ENCODE results near the gene SLCO2A1.
A peak's percentile ranks its signal among the peaks of the same experiment; 100 is the strongest.

Gene SLCO2A1

GRCh38 chr3:133899311-133899710 is 130.4 kb downstream of the SLCO2A1 start:
- DNase-seq (ENCODE audit: low spot score): no peak
- TF ChIP-seq CTCF (IDR thresholded peaks at IDR 0.05; ENCODE audit: extremely low read depth, missing control alignments): no peak

- TF ChIP-seq CTCF (IDR thresholded peaks at IDR 0.05; ENCODE audit: extremely low read depth, missing control alignments): no peak
- DNase-seq (ENCODE audit: low spot score): no peak
Measured at GRCh38 chr3:133897547-133897946, 132.2 kb downstream of the SLCO2A1 start.

- TF ChIP-seq CTCF (IDR thresholded peaks at IDR 0.05; ENCODE audit: extremely low read depth, missing control alignments): no peak
- DNase-seq (ENCODE audit: low spot score): no peak
Measured at GRCh38 chr3:133896002-133896761, 133.5 kb downstream of the SLCO2A1 start.

- TF ChIP-seq CTCF (IDR thresholded peaks at IDR 0.05; ENCODE audit: extremely low read depth, missing control alignments): no peak
- peak; percentile 74 for DNase-seq (ENCODE audit: low spot score)
Measured at GRCh38 chr3:133895208-133896001, 134.3 kb downstream of the SLCO2A1 start, which contains the start of gene RAB6B. TSS of gene RAB6B (minus strand) at chr3:133895882. CDS start at chr3:133895466, 416 bp downstream.

- no peak for TF ChIP-seq CTCF (IDR thresholded peaks at IDR 0.05; ENCODE audit: extremely low read depth, missing control alignments)
- peak; percentile 46 for DNase-seq (ENCODE audit: low spot score)
Measured at GRCh38 chr3:133894353-133895207, 135.1 kb downstream of the SLCO2A1 start.

- no peak for TF ChIP-seq CTCF (IDR thresholded peaks at IDR 0.05; ENCODE audit: extremely low read depth, missing control alignments)
- no peak for DNase-seq (ENCODE audit: low spot score)
Measured at GRCh38 chr3:133893683-133894352, 135.9 kb downstream of the SLCO2A1 start.
